Measurements from ENCODE around the gene IL1RN. TPM values are rescaled to one million over a fixed set of nuclear protein-coding genes. Genes with fewer than 3 reads are reported as not detected.

The IL1RN gene
- total and polyA plus RNA-seq, 2 of the 4 experiments (the other 2 are of a cell fraction), result not detected

- Histone ChIP-seq H3K56ac (ENCODE audit: extremely low read depth, insufficient read depth, low read length) (no peak overlapping the region), H3K14ac (replicated peaks; ENCODE audit: low read depth, low read length) (no peak overlapping the region), H2BK15ac (ENCODE audit: low read depth, low read length) (no peak overlapping the region), H3K36me3 (ENCODE audit: control insufficient read depth, insufficient read depth, low read length) (no peaks in the 10 kb centered on the region), H4K91ac (ENCODE audit: insufficient read depth, low read depth, low read length) (no peak overlapping the region), H4K8ac (ENCODE audit: low read depth in 2 of 2, low read length in 2 of 2) (no peak overlapping the region), H3K23ac (ENCODE audit: low read depth, low read length) (no peak overlapping the region), H4K20me1 (ENCODE audit: insufficient read depth, low read length) (no peaks in the 10 kb centered on the region), H2BK5ac (ENCODE audit: low read depth, low read length, poor library complexity, severe bottlenecking) (no peak overlapping the region), H3K9me1 (ENCODE audit: insufficient read depth, low read length) (no peaks in the 10 kb centered on the region), H3K27me3 (ENCODE audit: control insufficient read depth, insufficient read depth, low read length) (no peaks in the 10 kb centered on the region), H3K4me2 (ENCODE audit: low read depth, low read length) (no peak overlapping the region), H3K9me3 (ENCODE audit: control insufficient read depth, insufficient read depth, low read length) (no peaks in the 10 kb centered on the region), H2AFZ (replicated peaks; ENCODE audit: low read length, poor library complexity) (no peak overlapping the region), H3K27ac (ENCODE audit: insufficient read depth, low read length) (no peak overlapping the region), H3K18ac (ENCODE audit: low read depth, low read length) (no peak overlapping the region), H3K9ac (ENCODE audit: low read depth, low read length) (no peak overlapping the region), H2AK5ac (ENCODE audit: low read depth, low read length) (no peak overlapping the region), H2BK120ac (ENCODE audit: low read depth, low read length) (no peak overlapping the region), H2BK20ac (ENCODE audit: low read depth, low read length) (no peak overlapping the region), H3K4ac (ENCODE audit: low read depth, low read length) (no peak overlapping the region), H4K5ac (ENCODE audit: low read depth, low read length) (no peak overlapping the region), H3K79me1 (ENCODE audit: low read depth in 1 of 2, low read length in 2 of 2) (no peaks in the 10 kb centered on the region), H3K4me1 (ENCODE audit: control insufficient read depth, insufficient read depth, low read length) (no peaks in the 10 kb centered on the region), H3K4me3 (ENCODE audit: insufficient read depth, low read depth, low read length) (no peak overlapping the region), H2AK9ac (replicated peaks; ENCODE audit: low read depth, low read length, poor library complexity) (no peak overlapping the region)
- intact Hi-C loops (cut with micrococcal nuclease) (no loop called here), in situ Hi-C loops (cut with MboI; ENCODE audit: low sequenced_read_pairs) (no loop called here), dilution Hi-C loops (cut with HindIII; ENCODE audit: low sequenced_read_pairs, unreplicated experiment) (no loop called here)
- POLR2A ChIA-PET (ENCODE audit: unreplicated experiment), result no interaction called here
- DNase-seq, result peak; percentile 46
- CTCF ChIA-PET, result no interaction called here
- ATAC-seq (ENCODE audit: low read depth), result no peak
- TF ChIP-seq RAD21 (IDR thresholded peaks at IDR 0.05; ENCODE audit: low read length) (no peak), SMC3 (IDR thresholded peaks at IDR 0.05; ENCODE audit: low read depth, low read length) (no peak), RCOR1 (IDR thresholded peaks at IDR 0.05; ENCODE audit: insufficient replicate concordance, low read length) (no peak), MXI1 (IDR thresholded peaks at IDR 0.05; ENCODE audit: borderline replicate concordance, low read depth, low read length) (no peak), CEBPB (IDR thresholded peaks at IDR 0.05; ENCODE audit: low read depth, low read length) (no peak), RFX5 (IDR thresholded peaks at IDR 0.05; ENCODE audit: low read depth, low read length) (no peak), CHD1 (IDR thresholded peaks at IDR 0.05; ENCODE audit: low read depth, low read length) (no peak)
- TF ChIP-seq, protein P1, sequence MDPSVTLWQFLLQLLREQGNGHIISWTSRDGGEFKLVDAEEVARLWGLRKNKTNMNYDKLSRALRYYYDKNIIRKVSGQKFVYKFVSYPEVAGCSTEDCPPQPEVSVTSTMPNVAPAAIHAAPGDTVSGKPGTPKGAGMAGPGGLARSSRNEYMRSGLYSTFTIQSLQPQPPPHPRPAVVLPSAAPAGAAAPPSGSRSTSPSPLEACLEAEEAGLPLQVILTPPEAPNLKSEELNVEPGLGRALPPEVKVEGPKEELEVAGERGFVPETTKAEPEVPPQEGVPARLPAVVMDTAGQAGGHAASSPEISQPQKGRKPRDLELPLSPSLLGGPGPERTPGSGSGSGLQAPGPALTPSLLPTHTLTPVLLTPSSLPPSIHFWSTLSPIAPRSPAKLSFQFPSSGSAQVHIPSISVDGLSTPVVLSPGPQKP (IDR thresholded peaks at IDR 0.05; ENCODE audit: borderline replicate concordance, low read depth, low read length), result no peak
- 17% methylated on average over 1 of the region's 6 CpGs; no CpG with 5 or more reads in 1 of the 2 experiments for WGBS, 2 experiments (ENCODE audit: extremely low coverage in 2 of 2, insufficient read length in 1 of 2)
- no TSS peak for BruUV-seq (replicated peaks)
Measured at GRCh38 chr2:113105047-113105785, 22.2 kb upstream of the IL1RN start.

Data from IMR-90 (cell line).